Fibroblast of lung (primary cell): ENCODE data around the gene SLC22A1. TPM values are rescaled to one million over a fixed set of nuclear protein-coding genes. Genes with fewer than 3 reads are reported as not detected.

Source experiments
- DNase-seq, 2 donors: peaks; one replicate each; pipeline versions ENCODE4 v3.0.0 to v3.0.0-alpha.2; 2010; ENCODE audit warnings: low read depth in 2 of 2
- H2AFZ ChIP-seq: 2 replicates; pipeline ENCODE4 v1.5.1; 2012; ENCODE audit warnings: low read length, control low read depth, inconsistent platforms
- H3K27ac ChIP-seq: 2 replicates; pipeline ENCODE4 v1.5.1; 2011; ENCODE audit warnings: low read length, control low read depth; ENCODE audit not compliant: insufficient read depth
- H3K27me3 ChIP-seq: 2 replicates; pipeline ENCODE4 v1.5.1; 2011; ENCODE audit warnings: mild to moderate bottlenecking, low read length; ENCODE audit not compliant: control insufficient read depth, insufficient read depth
- H3K36me3 ChIP-seq: 2 replicates; pipeline ENCODE4 v1.5.1; 2011; ENCODE audit warnings: low read length; ENCODE audit not compliant: control insufficient read depth, insufficient read depth
- H3K4me1 ChIP-seq: 2 replicates; pipeline ENCODE4 v1.5.1; 2011; ENCODE audit warnings: low read length; ENCODE audit not compliant: control insufficient read depth, insufficient read depth; ENCODE audit errors: extremely low read depth
- H3K4me2 ChIP-seq: 2 replicates; pipeline ENCODE4 v1.5.1; 2011; ENCODE audit warnings: low read length, control low read depth; ENCODE audit not compliant: insufficient read depth; ENCODE audit errors: extremely low read depth
- H3K4me3 ChIP-seq, 4 experiments: fragments of 200-600 bp in 1 of 4; sonication (generic) in 1 of 4; replicated peaks in 1 of 4; 2 replicates each; pipeline ENCODE4 v1.5.1; 2011 to 2016; ENCODE audit warnings: low read length in 4 of 4, low read depth in 3 of 4, mild to moderate bottlenecking in 3 of 4, control low read depth in 2 of 4, inconsistent platforms in 1 of 4, mixed read lengths in 1 of 4; ENCODE audit not compliant: insufficient read depth in 1 of 4; ENCODE audit errors: control extremely low read depth in 1 of 4
- H3K79me2 ChIP-seq: 2 replicates; pipeline ENCODE4 v1.5.1; 2012; ENCODE audit warnings: mild to moderate bottlenecking, low read length, inconsistent platforms; ENCODE audit not compliant: control insufficient read depth, insufficient read depth
- H3K9ac ChIP-seq: 2 replicates; pipeline ENCODE4 v1.5.1; 2011; ENCODE audit warnings: mild to moderate bottlenecking, low read length, control low read depth; ENCODE audit not compliant: insufficient read depth
- H3K9me3 ChIP-seq: 2 replicates; pipeline ENCODE4 v1.5.1; 2012; ENCODE audit warnings: low read depth, low read length; ENCODE audit not compliant: control insufficient read depth, insufficient read depth
- H4K20me1 ChIP-seq: 2 replicates; pipeline ENCODE4 v1.5.1; 2011; ENCODE audit warnings: low read length; ENCODE audit not compliant: control insufficient read depth, insufficient read depth; ENCODE audit errors: extremely low read depth
- EZH2 ChIP-seq: IDR thresholded peaks from 2 replicates; pipeline ENCODE4 v1.5.1; 2012; ENCODE audit warnings: low read length, control low read depth, mild to moderate bottlenecking; ENCODE audit errors: missing control alignments
- polyA plus RNA-seq, 2 donors: library from polyadenylated mRNA; depleted of rRNA in 1 of 2; stranded (reverse) in 1 of 2; unstranded in 1 of 2; fragments of >200 nt; gene quantifications; 2 replicates each; pipeline ENCODE4 v1.2.1, GENCODE V29; 2011 to 2012; ENCODE audit warnings: missing spikeins in 1 of 2
- total RNA-seq: library from RNA; depleted of rRNA; stranded (reverse); fragments of >200 nt; gene quantifications from 2 replicates; pipeline ENCODE4 v1.2.1, GENCODE V29; 2014
- TF ChIP-seq, protein P1 (sequence below), 2 donors: IDR thresholded peaks in 1 of 2; conservative IDR thresholded peaks in 1 of 2; 1 replicate in 1 of 2; 2 replicates in 1 of 2; pipeline ENCODE4 v1.5.1; 2011 to 2012; ENCODE audit warnings: low read length in 2 of 2, control low read depth in 1 of 2, inconsistent platforms in 1 of 2, low read depth in 1 of 2, mild to moderate bottlenecking in 1 of 2

The SLC22A1 gene
- total and polyA plus RNA-seq, 2 donors (not counting 1 experiment from before 2014, with no cell fraction given): 0.06 to 0.50 TPM

GRCh38 chr6:160192840-160193239 is 71.2 kb downstream of the SLC22A1 start:
- Histone ChIP-seq H3K36me3 (no peaks in the 10 kb centered on the region), H3K4me1 (no peaks in the 10 kb centered on the region), H4K20me1 (no peaks in the 10 kb centered on the region), H3K9me3 (no peaks in the 10 kb centered on the region), H2AFZ (no peak overlapping the region), H3K79me2 (no peaks in the 10 kb centered on the region), H3K9ac (no peak overlapping the region), H3K4me2 (no peak overlapping the region), H3K4me3 (no peak overlapping the region), H3K27ac (no peak overlapping the region), H3K27me3 (no peaks in the 10 kb centered on the region)
- DNase-seq: no peak
- no peak for TF ChIP-seq EZH2
- TF ChIP-seq, protein P1, sequence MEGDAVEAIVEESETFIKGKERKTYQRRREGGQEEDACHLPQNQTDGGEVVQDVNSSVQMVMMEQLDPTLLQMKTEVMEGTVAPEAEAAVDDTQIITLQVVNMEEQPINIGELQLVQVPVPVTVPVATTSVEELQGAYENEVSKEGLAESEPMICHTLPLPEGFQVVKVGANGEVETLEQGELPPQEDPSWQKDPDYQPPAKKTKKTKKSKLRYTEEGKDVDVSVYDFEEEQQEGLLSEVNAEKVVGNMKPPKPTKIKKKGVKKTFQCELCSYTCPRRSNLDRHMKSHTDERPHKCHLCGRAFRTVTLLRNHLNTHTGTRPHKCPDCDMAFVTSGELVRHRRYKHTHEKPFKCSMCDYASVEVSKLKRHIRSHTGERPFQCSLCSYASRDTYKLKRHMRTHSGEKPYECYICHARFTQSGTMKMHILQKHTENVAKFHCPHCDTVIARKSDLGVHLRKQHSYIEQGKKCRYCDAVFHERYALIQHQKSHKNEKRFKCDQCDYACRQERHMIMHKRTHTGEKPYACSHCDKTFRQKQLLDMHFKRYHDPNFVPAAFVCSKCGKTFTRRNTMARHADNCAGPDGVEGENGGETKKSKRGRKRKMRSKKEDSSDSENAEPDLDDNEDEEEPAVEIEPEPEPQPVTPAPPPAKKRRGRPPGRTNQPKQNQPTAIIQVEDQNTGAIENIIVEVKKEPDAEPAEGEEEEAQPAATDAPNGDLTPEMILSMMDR (conservative IDR thresholded peaks at IDR 0.05 in 1 of 2, IDR thresholded peaks at IDR 0.05 in 1 of 2; ENCODE audit: low read depth in 1 of 2, low read length in 2 of 2): no peak

- no peaks in the 10 kb centered on the region for H3K4me1 ChIP-seq
- H3K36me3 ChIP-seq: no peaks in the 10 kb centered on the region
- TF ChIP-seq EZH2: no peak
- TF ChIP-seq, protein P1 (conservative IDR thresholded peaks at IDR 0.05 in 1 of 2, IDR thresholded peaks at IDR 0.05 in 1 of 2; ENCODE audit: low read depth in 1 of 2, low read length in 2 of 2): no peak
- H3K9me3 ChIP-seq: no peaks in the 10 kb centered on the region
- H3K4me2 ChIP-seq: no peak overlapping the region
- H4K20me1 ChIP-seq: no peaks in the 10 kb centered on the region
- DNase-seq: no peak
- no peaks in the 10 kb centered on the region for H3K27me3 ChIP-seq
- H3K79me2 ChIP-seq: no peaks in the 10 kb centered on the region
- H3K4me3 ChIP-seq: no peak overlapping the region
- H2AFZ ChIP-seq: no peak overlapping the region
- no peak overlapping the region for H3K27ac ChIP-seq
- H3K9ac ChIP-seq: no peak overlapping the region
These were observed 73.2 kb downstream of the SLC22A1 start for GRCh38 chr6:160194808-160195207.

DNA sequence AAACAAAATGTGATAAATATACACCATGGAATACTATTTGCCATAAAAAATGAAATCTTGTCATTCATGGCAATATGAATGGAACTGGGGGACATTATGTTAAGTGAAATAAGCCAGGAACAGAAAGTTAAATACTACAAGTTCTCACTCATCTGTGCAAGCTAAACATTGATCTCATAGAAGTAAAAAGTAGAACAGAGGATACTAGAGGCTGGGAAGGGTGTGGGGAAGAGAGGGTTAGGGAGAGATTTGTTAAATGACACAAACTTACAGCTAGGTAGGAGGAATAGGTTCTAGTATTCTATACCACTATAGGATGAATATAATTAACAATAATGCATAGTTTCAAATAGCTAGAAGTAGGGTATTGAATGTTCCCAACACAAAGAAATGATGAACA is 76.0 kb downstream of the SLC22A1 start:
- no peak for TF ChIP-seq EZH2
- TF ChIP-seq, protein P1 (conservative IDR thresholded peaks at IDR 0.05 in 1 of 2, IDR thresholded peaks at IDR 0.05 in 1 of 2; ENCODE audit: low read depth in 1 of 2, low read length in 2 of 2): no peak
- H3K4me3 ChIP-seq: no peak overlapping the region
- H3K9me3 ChIP-seq: no peaks in the 10 kb centered on the region
- H3K36me3 ChIP-seq: no peaks in the 10 kb centered on the region
- no peak overlapping the region for H3K4me2 ChIP-seq
- no peaks in the 10 kb centered on the region for H3K4me1 ChIP-seq
- H3K79me2 ChIP-seq: no peaks in the 10 kb centered on the region
- H2AFZ ChIP-seq: no peak overlapping the region
- H3K27ac ChIP-seq: no peak overlapping the region
- no peak overlapping the region for H3K9ac ChIP-seq
- no peaks in the 10 kb centered on the region for H3K27me3 ChIP-seq
- DNase-seq: no peak
- no peaks in the 10 kb centered on the region for H4K20me1 ChIP-seq
